Measurements from ENCODE around the gene PDZK1IP1.
"Not testable (repeated sequence)": the region's sequence is repeated elsewhere in the genome, so short reads cannot be mapped to it uniquely, and the experiment has no call there.

The PDZK1IP1 gene

GRCh38 chr1:47193496-47193895 is 3.7 kb upstream of the PDZK1IP1 start:
- not testable (repeated sequence) for DNase-seq

GRCh38 chr1:47192458-47193384 is 2.9 kb upstream of the PDZK1IP1 start:
- peak; percentile 10 to 62 for DNase-seq

GRCh38 chr1:47191940-47192457 is 2.2 kb upstream of the PDZK1IP1 start:
- DNase-seq = no peak

GRCh38 chr1:47190857-47191256 is 1.0 kb upstream of the PDZK1IP1 start:
- DNase-seq = no peak

- DNase-seq = no peak
Observed at GRCh38 chr1:47190509-47190855, 646 bp upstream of the PDZK1IP1 start.

- no peak for DNase-seq
Observed at GRCh38 chr1:47188791-47189785, 748 bp downstream of the PDZK1IP1 start.

GRCh38 chr1:47187926-47188250 is 1.9 kb downstream of the PDZK1IP1 start:
- no peak for DNase-seq

GRCh38 chr1:47187231-47187925 is 2.5 kb downstream of the PDZK1IP1 start:
- no peak for DNase-seq

GRCh38 chr1:47186267-47187185 is 3.3 kb downstream of the PDZK1IP1 start:
- DNase-seq = no peak

- no peak for DNase-seq
Observed at GRCh38 chr1:47184822-47185677, 4.8 kb downstream of the PDZK1IP1 start.

GRCh38 chr1:47184090-47184821 is 5.6 kb downstream of the PDZK1IP1 start:
- DNase-seq = no peak

GRCh38 chr1:47183308-47184089 is 6.3 kb downstream of the PDZK1IP1 start:
- DNase-seq = no peak

- no peak for DNase-seq
Observed at GRCh38 chr1:47182676-47183235, 7.1 kb downstream of the PDZK1IP1 start.

- DNase-seq = no peak
Observed at GRCh38 chr1:47181955-47182675, 7.7 kb downstream of the PDZK1IP1 start.

GRCh38 chr1:47181095-47181954 is 8.5 kb downstream of the PDZK1IP1 start:
- no peak for DNase-seq

- DNase-seq = no peak
Observed at GRCh38 chr1:47180603-47181094, 9.2 kb downstream of the PDZK1IP1 start.
